GM18907 (cell line): ENCODE measurements around the gene CDC14B.
"Not testable (repeated sequence)": the region's sequence is repeated elsewhere in the genome, so short reads cannot be mapped to it uniquely, and the experiment has no call there.

Experiments used
- ATAC-seq: cut with Tn5 transposase; IDR thresholded peaks from one replicate; pipeline ENCODE4 v1.9.1; 2021; ENCODE audit warnings: mild to moderate bottlenecking, moderate library complexity; ENCODE audit not compliant: unreplicated experiment

Gene CDC14B

DNA sequence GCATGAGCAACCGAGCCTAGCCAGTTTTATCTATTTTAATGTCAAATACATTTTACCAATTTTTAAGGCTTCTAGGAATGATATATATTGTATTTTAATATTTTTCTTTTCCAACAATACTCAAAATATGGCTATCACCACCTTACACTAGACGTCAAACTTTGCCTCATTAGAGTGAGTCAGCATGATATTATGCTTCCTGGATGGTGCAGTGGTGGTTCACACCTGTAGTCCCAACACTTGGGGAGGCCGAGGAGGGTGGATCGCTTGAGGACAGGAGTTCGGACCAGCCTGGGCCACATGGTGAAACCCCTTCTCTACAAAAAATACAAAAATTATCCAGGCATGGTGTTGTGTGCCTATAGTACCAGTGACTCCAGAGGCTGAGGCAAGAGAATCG is 7.3 kb upstream of the CDC14B start:
- no peak for ATAC-seq

DNA sequence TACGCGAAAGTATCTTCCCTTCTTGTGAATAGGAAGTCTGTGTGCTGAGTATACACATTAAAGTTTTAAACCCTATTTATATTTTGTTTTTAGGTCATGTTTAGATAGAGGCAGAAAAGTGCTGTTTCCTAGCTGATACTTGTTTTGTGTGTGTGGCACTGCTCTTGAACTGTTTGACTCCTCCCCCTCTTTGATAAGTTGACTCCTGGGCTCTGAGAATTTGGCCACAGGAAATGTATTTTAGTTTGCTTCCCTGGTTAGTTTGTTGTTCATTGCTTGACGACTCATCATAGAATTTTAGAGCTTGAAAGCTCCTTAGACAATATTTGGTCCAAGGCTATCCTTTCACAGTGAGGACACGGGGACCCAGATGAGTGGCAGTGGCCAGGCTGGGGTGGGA is 2.0 kb upstream of the CDC14B start:
- ATAC-seq: no peak

DNA sequence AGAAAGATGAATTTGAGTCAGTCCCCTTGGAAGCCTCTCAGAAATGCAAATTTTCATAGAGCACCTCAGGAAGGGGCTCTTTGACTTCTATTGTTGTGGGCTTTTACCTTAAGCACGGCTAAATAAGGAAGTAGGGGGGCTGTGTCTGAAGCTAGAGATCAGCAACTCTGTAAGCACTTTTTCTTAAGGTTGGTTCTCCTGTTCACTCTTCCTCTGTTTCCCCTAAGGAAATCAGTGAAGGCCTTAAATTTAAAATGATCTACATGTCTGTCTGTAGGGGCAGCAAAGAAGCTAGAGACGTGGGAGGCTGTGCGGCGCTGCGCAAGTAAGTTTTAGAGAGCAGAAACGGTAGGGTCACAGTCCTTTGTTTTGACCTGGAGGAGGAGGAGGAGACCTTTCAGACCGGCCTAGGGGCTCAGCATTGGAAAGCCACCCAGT is 1.2 kb upstream of the CDC14B start:
- no peak for ATAC-seq

DNA sequence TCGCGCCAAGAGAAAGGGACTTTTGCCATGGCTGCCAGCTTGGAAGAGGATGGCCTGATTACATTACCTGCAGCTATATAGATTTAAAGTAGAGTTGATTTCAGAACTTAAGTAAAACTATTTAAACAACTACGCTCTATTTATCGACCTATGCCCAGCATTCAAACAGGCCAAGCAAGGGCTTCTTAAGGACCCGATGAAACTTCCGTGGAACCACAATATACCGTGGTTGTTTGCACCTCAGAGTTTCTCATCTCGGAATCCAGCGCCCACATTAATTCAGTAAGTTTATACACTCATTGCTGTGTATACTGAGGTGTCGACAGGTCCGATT is 505 bp upstream of the CDC14B start:
- no peak for ATAC-seq

DNA sequence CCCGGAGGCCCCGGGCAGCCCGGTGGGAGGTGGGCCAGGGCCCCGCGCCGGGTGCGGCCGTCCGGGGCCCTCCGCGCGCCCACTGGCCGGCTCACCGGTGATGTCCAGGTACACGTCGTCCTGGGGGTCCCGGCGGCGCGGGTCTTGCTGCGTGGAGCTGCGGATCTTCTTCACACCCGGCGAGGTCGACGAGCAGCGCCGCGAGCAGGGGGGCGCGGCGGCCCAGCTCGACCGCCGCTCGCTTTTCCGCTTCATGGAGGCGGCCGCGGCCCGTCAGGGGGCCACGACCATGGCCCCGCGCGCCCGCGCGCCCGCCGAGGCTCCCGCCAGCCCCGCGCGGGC is 548 bp downstream of the CDC14B start:
- no peak for ATAC-seq

DNA sequence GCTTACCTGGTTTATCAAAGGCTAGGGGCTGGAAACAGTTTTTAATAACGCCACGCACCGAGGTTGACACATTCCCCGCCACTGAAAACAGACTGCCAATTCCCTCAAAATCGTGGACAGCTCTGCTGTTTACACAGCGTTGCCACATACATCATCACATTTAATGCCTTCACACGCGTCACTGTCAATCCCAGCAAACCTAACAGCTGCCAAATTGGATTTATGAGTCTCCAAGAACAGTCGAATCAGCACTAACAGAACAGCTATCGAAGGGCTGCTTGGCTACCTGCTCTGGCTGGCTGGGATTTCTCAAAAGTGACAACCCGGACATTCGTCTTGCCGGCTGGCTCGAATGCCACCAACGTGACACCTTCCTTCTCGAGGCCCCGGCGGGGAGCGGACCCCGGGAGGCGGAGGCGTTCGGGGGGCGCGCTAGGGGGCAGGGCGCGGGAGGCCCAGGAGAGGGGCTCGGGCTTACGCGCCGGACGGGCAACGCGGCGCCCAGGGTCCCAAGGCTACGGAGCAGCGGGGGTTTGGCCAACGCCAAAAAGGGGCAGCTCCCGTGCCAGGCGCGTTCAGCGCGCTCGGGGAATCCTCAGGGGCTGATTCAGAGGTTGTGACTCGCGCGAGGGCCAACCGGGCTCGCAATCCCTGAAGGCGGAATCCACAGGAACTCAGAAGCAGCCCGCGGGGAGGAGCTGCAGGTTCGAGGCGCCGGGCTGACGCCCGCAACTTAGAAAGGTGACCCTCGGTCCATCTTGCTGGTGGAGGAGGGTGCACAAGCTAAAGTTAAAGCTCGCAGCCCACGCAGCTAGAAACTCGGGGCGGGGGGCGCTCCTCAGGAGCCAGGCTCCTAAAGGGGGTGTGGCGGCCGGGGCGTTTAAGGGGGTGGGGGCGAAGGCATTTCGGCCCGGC is 1.2 kb downstream of the CDC14B start:
- no peak for ATAC-seq

DNA sequence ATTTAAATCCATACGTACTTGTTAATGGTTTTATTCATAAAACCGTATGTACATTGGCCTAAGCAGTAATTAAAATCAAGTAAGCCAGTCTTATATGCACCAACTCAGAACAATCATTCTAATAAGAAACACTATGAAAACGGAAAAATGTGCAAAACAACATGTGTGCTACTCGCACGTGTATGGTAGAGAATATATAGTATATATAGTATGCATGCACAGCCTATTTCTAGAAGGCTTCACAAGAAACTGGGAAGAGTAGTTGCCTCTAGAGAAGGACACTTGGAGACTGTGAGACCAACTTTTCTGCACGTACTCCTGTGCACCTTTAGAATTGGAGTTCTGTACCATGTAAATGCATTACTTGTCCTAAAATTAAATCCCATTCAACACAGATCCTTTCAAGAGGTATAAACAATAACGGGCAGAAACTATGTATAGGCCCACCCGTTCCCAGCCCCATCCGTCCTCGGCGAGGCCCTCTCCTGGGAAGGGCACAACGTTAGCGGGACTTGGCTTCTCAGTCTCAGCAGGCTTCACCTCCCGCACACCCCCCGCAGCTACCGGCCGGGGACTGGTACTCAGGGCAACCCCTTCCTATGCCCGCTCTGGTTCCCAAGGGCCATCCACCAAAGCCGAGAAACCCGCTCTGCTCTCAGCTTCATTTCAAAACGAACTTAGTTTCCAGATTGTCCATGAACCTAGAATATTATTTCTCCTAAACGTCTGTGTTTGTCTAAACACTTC is 2.0 kb downstream of the CDC14B start:
- no peak for ATAC-seq

DNA sequence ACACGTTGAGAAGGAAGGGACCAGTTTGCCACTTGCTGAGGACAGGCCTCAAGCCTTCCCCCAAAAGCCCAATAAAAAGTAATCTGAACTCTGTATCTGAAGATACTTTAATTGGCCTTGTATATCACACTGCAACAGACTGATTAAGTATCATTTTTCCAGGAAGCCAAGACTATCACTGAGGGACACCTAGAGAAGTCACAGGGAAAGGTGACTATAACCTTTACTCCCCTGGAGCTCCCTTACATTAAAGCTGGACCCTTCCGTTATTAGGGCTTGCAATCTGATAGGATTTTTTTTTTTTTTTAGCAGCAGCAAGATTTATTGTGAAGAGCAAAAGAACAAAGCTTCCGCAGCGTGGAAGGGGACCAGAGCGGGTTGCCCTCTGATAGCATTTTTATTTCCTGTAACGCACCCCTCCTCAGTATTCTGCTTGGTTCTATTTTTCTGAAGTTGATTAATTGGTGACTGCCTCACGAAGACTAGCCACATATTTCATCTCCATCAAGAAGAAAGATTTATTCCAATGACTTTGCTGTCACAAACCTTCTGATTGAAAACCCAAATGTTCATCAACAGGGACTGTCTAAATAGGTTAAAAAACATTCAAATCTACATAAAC is 2.7 kb downstream of the CDC14B start:
- ATAC-seq: no peak

DNA sequence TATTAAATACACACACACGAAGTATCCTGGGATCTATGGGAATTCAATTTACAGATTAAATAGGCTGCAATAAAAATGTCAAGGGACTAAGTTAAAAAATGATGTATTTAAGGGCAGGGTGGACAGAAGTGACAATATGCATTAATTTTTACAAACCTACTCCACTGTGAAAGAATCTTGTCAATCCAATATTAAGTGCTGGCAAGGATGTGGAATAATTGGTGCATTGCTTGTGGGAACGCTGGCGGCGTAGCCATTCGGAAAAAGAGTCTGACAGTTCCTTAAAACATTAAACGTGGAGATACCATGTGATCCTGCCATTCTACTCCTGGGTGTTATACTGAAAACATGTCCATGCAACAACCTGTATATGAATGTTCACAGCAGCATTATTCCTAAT is 4.2 kb downstream of the CDC14B start:
- ATAC-seq: no peak

DNA sequence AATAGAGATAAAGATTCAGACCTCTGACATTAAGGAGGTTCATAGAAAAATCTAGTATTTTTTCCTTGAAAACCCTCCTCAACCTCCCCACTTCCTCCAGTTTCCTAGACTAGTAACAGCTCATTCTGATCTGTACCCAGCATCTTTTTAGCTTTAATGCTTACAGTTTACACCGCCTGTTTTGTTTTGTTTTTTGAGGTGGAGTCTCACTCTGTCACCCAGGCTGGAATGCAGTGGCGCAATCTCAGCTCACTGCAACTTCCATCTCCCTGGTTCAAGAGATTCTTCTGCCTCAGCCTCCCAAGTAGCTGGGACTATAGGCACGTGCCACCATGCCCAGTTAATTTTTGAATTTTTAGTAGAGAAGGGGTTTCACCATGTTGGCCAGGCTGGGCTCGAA is 5.0 kb downstream of the CDC14B start:
- ATAC-seq: not testable (repeated sequence)

DNA sequence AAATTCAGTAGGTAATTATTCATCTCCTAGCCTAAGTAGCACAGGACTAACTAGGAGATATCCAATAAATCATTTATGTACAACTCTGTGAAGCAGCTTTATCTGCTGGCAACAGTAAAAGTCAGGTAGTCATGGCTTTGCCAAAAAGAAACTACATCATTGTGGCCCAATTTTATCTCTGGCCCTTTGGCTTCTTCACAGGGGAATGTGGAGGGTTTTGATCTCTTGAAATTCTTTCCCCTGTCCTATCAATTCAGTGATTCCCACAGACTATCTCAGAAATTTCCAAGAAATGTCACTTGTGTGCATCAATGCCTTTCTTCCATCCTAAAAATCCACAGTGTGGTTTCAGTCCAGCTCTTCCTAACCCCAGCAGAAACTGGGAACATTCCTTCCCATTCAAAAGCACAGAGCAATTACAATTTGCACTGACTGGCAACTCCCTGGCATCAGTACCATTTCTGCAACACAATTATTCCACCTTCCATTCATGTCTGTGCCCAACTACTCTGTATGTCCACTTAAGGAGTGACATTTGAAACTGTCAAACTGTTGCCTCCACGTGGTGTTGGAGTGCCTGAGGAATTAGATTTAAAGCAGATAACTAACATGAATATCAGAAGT is 6.6 kb downstream of the CDC14B start:
- ATAC-seq: no peak

DNA sequence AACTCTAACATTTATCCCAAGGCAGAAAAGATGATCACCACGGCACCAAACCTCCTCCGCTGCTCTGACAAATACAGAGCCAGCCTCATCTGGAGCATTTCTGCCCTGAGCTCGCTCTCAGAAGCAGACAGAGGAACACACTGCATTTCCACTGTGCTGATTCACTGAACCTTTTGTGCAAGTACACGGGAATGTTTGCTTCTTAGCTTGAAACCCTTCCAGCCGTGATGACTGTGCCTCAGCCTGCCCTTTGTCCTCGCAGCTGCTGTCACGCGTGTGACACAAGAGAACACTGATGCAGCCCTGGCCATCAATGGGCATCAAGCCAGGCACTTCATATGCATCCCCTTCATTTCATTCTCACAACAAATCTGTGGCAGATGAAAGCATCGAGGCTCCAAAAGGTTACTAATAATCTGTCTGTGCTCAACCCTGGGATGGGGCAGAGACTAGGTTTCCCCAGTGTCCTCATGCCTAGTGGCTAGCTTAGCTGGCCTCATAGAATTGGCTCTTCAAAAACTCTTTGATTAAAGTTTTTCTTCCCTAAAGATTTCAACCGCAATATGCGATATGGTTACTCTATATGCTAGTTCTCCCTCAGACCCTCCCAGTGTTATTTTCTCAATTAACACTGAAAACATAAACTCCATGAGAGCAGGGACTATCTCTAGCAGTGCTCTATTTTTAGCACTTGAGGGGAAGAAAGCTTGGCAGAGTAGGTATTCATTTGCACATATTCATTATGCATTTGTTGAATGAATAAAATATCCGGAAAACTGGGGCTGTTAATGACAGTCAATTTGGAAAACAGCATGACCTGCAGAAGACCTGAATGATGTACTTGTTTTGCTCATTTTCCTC is 7.3 kb downstream of the CDC14B start:
- ATAC-seq: no peak

DNA sequence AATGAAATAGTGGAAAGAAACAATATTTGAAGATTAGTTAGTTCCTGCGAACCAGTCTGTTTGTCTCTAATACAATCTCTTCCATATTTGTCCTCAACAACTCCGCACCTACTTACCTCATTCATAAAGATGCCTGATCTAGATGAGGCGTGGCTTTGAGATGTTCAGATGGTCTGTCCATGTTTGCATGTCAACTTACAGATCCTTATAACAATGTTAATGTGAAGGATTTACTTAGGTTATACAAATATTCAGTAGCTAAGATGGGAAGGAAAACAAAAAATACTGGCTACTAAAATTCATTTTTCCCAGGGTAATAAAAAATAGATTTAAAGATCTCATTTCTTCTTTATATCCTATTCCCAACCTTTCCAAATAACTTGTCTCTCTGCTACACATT is 8.3 kb downstream of the CDC14B start:
- ATAC-seq: no peak

DNA sequence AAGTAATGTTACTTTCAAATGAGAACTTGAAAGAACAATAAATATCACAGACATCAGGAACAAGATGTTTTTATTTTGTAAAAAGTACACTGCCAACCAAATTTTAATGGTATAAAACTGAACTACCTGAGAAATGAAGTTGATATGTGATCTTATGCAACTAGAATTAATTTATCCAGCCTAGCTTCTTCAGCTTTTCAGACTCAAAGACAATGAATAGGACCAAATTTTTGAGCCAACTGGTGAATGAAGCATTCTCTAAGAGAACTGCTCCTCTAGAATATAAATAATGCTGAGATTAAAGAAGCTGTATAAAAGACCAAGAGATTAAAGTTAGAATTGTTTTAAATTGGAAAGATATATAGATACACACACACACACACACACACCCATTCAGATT is 9.9 kb downstream of the CDC14B start:
- ATAC-seq: no peak

DNA sequence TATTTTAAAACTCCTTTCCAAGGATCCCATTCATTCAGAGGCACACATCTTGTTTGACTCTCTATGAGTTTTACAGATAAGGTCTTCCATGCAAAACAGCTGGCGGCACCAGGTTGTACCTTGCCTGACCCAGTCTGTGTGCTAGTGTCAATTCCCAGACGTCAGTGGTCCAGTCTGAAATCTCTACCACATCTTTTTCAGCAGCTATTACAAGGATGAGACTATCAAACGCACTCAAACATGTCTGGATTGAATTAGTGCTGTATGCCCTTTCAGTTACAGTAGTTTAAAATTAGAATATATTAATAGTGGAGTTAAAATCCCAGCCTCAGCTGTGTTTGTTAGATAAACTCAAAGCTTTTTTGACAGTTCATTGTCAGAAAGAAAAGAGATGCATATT is 11.7 kb downstream of the CDC14B start:
- ATAC-seq: no peak

DNA sequence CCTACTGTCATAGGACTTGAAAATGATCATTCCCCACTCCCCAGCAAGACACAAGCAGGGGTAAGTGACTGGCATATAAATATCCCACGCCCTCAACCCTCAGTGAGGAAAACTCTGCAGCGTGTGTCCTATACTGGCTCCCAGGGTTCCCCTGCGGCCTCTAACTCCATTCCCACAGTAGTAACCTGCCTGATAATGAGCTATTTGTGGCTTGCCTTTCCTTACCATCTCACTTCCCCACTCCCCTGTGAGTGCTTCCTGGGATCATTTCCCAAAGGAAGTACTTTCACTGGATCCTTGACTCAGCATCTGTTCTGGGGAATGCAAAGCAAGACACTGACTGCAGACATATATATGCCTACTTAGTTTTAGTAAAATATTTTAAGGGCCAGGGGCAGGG is 14.3 kb downstream of the CDC14B start:
- ATAC-seq: no peak

DNA sequence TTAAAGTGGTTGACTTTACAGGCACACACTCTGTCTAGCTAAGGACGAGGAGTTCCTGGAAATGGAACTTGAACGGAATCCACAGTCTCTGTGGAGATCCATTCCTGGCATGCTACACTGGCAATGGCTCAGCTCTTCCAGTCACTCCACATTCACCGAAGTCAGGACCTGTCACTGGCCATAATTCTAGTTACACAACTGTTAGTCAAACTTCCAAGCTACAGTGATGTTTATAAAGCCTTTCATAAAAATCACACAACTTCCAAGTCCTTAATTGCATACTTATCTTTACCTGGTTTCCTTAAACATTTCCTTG is 15.7 kb downstream of the CDC14B start:
- ATAC-seq: no peak

DNA sequence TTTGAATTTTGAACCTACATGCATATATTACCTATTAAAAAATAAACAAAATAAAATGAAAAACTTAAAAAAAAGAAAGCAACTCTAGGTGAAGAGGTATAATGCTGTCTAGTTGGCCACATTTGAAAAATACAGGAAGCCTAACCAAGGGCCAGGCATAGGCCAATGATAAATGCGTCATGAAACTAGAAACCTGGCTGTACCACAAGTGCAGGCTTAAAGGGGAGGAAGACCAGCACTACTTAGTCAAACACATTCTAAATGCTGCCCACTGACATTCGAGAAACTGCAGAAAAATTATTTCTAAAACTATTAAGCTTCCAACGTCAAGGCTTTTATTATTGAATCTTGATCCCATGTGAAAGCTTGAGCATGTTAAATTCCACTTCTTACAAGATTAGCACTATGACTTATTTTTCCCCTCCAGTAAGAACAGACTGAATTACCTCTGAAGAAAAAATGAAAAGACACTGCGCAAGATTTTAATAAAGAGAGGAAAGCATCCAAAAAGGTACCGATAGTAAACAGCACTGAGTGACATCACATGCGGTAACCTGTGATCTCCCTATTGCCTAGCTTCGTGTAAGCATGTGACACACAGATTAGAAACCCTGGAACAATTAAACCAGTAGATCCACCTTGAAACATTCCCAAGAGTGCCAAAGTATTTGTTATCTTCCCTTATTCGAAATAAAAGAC is 16.2 kb downstream of the CDC14B start:
- ATAC-seq: no peak

DNA sequence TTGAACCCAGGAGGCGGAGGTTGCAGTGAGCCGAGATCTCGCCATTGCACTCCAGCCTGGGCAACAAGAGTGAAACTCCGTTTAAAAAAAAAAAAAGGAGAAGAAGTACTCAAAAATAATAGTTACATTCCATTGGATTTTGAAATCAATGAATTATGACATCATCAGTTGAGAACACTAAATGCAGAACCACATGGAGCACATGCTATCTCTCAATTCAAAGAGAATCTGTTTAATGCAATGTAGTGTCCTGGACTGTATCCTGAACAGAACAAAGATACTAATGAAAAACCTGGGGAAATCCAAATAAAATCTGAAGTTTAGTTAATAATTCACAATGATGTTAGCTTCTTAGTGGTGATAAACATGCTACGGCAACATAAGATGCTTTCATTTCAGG is 20.3 kb downstream of the CDC14B start:
- no peak for ATAC-seq

DNA sequence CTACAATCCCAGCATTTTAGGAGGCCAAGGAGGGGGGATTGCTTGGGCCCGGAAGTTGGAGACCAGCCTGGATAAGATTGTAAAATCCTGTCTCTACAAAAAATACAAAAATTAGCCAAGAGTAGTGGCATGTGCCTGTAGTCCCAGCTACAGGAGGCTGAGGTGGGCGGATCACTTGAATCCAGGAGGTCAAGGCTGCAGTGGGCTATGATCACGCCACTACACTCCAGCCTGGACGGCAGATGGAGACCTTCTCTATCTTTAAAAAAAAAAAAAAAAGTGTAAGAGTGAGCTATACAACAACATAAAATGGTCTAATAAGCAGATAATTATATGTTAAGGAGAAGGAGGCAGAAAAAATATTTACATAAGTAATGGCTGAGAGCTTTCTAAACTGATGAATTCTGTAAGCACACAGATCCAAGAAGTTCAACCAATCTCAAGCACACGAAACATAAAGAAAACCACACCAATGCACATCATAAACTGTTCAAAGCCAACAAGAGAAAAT is 23.0 kb downstream of the CDC14B start:
- no peak for ATAC-seq
